GM12878 (cell line): ENCODE results near the gene CLMP. TPM values are rescaled to one million over a fixed set of nuclear protein-coding genes. Genes with fewer than 3 reads are reported as not detected.

ENCODE experiments used
- ATAC-seq: fragments of 200-7000 bp; cut with Tn5 transposase; 3 replicates; pipeline ENCODE4 v1.9.1; 2020; ENCODE audit warnings: mild to moderate bottlenecking, moderate library complexity
- BruUV-seq: library from RNA; stranded (reverse); fragments of 400-500 nt; replicated peaks from 2 replicates; lab custom pipeline; 2021; lab: Mats Ljungman, UMichigan
- CTCF ChIA-PET: fragments of 300-600 bp; sonication (Branson Sonifier 250); formaldehyde crosslinking; extraction: SDS; loops from one replicate; lab custom pipeline; 2021; ENCODE audit warnings: inconsistent platforms; lab: Yijun Ruan, JAX
- POLR2A ChIA-PET: fragments of 350-600 bp; formaldehyde crosslinking; extraction: SDS; loops from one replicate; lab custom pipeline; 2021; ENCODE audit warnings: inconsistent platforms; lab: Charles Lee
- RAD21 ChIA-PET: fragments of 300-600 bp; sonication (Branson Sonifier 250); formaldehyde crosslinking; loops from one replicate; lab custom pipeline; 2023; ENCODE audit warnings: antibody characterized with exemption; ENCODE audit not compliant: unreplicated experiment; lab: Charles Lee
- SMC1A ChIA-PET: fragments of 300-600 bp; sonication (Branson Sonifier 250); formaldehyde crosslinking; loops from one replicate; lab custom pipeline; 2023; ENCODE audit not compliant: unreplicated experiment, uncharacterized antibody; lab: Charles Lee
- DNase-seq: peaks from one replicate; pipeline ENCODE4 v3.0.0-alpha.2; 2011; ENCODE audit warnings: low read depth, low spot score
- FAIRE-seq: peaks from 3 replicates; lab custom pipeline; 2011; peaks lifted over from hg19 to GRCh38; lab: Jason Lieb, UNC
- H2AFZ ChIP-seq: 2 replicates; pipeline ENCODE4 v1.6.0; 2011; ENCODE audit warnings: low read depth, low read length, control low read depth; ENCODE audit not compliant: control insufficient read depth
- H3K27ac ChIP-seq: 2 replicates; pipeline ENCODE4 v1.5.1; 2011; ENCODE audit warnings: control low read depth; ENCODE audit not compliant: control insufficient read depth, insufficient read depth
- H3K27me3 ChIP-seq, 2 experiments: replicated peaks in 1 of 2; 2 replicates each; pipeline versions ENCODE4 v1.6.0 to v1.6.1; 2011; ENCODE audit warnings: low read length in 1 of 2; ENCODE audit not compliant: control insufficient read depth in 2 of 2, insufficient read depth in 2 of 2
- H3K36me3 ChIP-seq, 2 experiments: 2 replicates each; pipeline ENCODE4 v1.5.1; 2011; ENCODE audit warnings: low read length in 1 of 2; ENCODE audit not compliant: control insufficient read depth in 2 of 2, insufficient read depth in 2 of 2
- H3K4me1 ChIP-seq: 2 replicates; pipeline ENCODE4 v1.6.1; 2011; ENCODE audit warnings: mild to moderate bottlenecking, low read length, moderate library complexity, mixed read lengths; ENCODE audit not compliant: control insufficient read depth, insufficient read depth
- H3K4me2 ChIP-seq: 2 replicates; pipeline ENCODE4 v1.6.0; 2011; ENCODE audit warnings: control low read depth; ENCODE audit not compliant: control insufficient read depth, insufficient read depth
- H3K4me3 ChIP-seq: fragments of 200-600 bp; sonication (generic); 2 replicates; pipeline ENCODE4 v1.5.1; 2016
- H3K79me2 ChIP-seq: 2 replicates; pipeline ENCODE4 v1.6.0; 2011; ENCODE audit warnings: low read length; ENCODE audit not compliant: control insufficient read depth, insufficient read depth
- H3K9ac ChIP-seq: 2 replicates; pipeline ENCODE4 v1.8.0; 2011; ENCODE audit warnings: low read length, control low read depth, mixed read lengths; ENCODE audit not compliant: control insufficient read depth, insufficient read depth
- H3K9me3 ChIP-seq: replicated peaks from 3 replicates; pipeline ENCODE4 v1.5.1; 2011; ENCODE audit warnings: mild to moderate bottlenecking, low read length; ENCODE audit not compliant: control insufficient read depth, insufficient read depth
- H4K20me1 ChIP-seq: 2 replicates; pipeline ENCODE4 v1.6.0; 2011; ENCODE audit not compliant: control insufficient read depth, insufficient read depth
- NFYA ChIP-seq: IDR thresholded peaks from 2 replicates; pipeline ENCODE4 v1.6.1; 2011; ENCODE audit warnings: low read depth, mild to moderate bottlenecking, low read length, improper control_type of control experiment, borderline replicate concordance
- RB1 ChIP-seq: fragments of 450-650 bp; formaldehyde crosslinking; IDR thresholded peaks from 2 replicates; pipeline ENCODE4 v1.6.1; 2017; ENCODE audit warnings: mild to moderate bottlenecking, borderline replicate concordance
- TCF7 ChIP-seq: IDR thresholded peaks from 2 replicates; pipeline ENCODE4 v1.6.1; 2014; ENCODE audit warnings: antibody characterized with exemption, borderline replicate concordance
- ZBED1 ChIP-seq: IDR thresholded peaks from 2 replicates; pipeline ENCODE4 v1.6.1; 2016; ENCODE audit warnings: borderline replicate concordance
- ZSCAN29 ChIP-seq: fragments of 450-650 bp; IDR thresholded peaks from 2 replicates; pipeline ENCODE4 v1.6.1; 2017; ENCODE audit warnings: mild to moderate bottlenecking, moderate library complexity
- WGBS: methylation state at CpG from one replicate; pipeline ENCODE4 v1.1.6; 2016; ENCODE audit warnings: low lambda C conversion rate; ENCODE audit not compliant: insufficient replicate concordance, insufficient coverage; ENCODE audit errors: missing lambda C conversion rate; 5-methylcytosine and 5-hydroxymethylcytosine counted together
- in situ Hi-C: fragments of 300-500 bp; cut with MboI; formaldehyde crosslinking; loops from 9 replicates; pipeline ENCODE4 v1.14.3; 2018; ENCODE audit warnings: mixed read lengths
- intact Hi-C: fragments of 100-400 bp; cut with micrococcal nuclease; formaldehyde crosslinking; loops from one replicate; pipeline ENCODE4 v1.14.2; 2022; ENCODE audit not compliant: unreplicated experiment
- polyA plus RNA-seq, 11 experiments: library from polyadenylated mRNA; depleted of rRNA in 4 of 11; unstranded in 6 of 11; stranded (reverse) in 5 of 11; fragments of >200 nt; fragmentation: Nextera tagmentation in 4 of 11; fragmentation: Illumina TruSeq in 1 of 11; extraction: Ambion mirVana in 4 of 11; extraction: Trizol in 1 of 11; gene quantifications; 1 replicate in 1 of 11; 2 replicates in 10 of 11; pipeline versions ENCODE4 v1.2.1 to v1.2.3, GENCODE V29; 2011 to 2016; ENCODE audit warnings: inconsistent platforms in 2 of 11, missing spikeins in 2 of 11, low read depth in 1 of 11
- total RNA-seq, 4 experiments: library from RNA; depleted of rRNA in 3 of 4; stranded (reverse); fragments of >200 nt in 3 of 4; fragmentation: Illumina TruSeq in 1 of 4; extraction: Trizol in 1 of 4; gene quantifications; 2 replicates each; pipeline versions ENCODE4 v1.2.1 to v1.2.3, GENCODE V29; 2013 to 2021
- TF ChIP-seq, protein P1 (sequence below): IDR thresholded peaks from 2 replicates; pipeline ENCODE4 v1.6.1; 2012; ENCODE audit warnings: low read length, inconsistent platforms
- TF ChIP-seq, protein P2 (sequence below): fragments of 450-650 bp; formaldehyde crosslinking; IDR thresholded peaks from 2 replicates; pipeline ENCODE4 v1.4.0; 2020; ENCODE audit warnings: mild to moderate bottlenecking, moderate library complexity
- TF ChIP-seq, protein P3 (sequence below): fragments of 450-650 bp; formaldehyde crosslinking; IDR thresholded peaks from 2 replicates; pipeline ENCODE4 v1.4.0; 2022; ENCODE audit warnings: mild to moderate bottlenecking, moderate library complexity
- TF ChIP-seq, protein P4 (sequence below): fragments of 450-650 bp; IDR thresholded peaks from 2 replicates; pipeline ENCODE4 v1.6.1; 2017; ENCODE audit warnings: antibody characterized with exemption, mild to moderate bottlenecking, moderate library complexity
- TF ChIP-seq, protein P5 (sequence below): IDR thresholded peaks from 2 replicates; pipeline ENCODE4 v1.6.1; 2011; ENCODE audit warnings: mild to moderate bottlenecking, low read depth, low read length, moderate library complexity; ENCODE audit not compliant: insufficient replicate concordance

CLMP gene
- total and polyA plus RNA-seq, 10 of the 15 experiments (the other 5 are each of a cell fraction or from before 2014, with no cell fraction given): 0.01 to 0.71 (median 0.20) TPM; not detected in 4

DNA sequence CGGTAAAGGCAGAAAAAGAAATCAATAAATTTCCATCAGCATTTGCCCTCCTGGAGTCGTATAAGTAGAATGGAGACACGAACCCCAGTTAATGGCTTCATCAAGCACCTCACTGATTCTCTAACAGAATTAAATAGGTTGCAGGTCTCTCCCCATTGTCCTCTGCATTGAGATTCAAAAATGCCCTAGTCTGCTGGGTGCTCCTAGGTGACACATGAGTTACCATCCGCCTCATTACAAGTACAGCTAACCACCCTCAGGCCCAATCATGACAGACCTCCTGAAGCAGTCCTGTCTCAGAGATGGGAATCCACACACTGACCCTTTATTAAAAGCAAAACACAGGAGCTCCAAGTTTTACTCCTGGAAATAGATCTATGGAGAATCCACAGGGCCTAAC is 164.5 kb downstream of the CLMP start:
- ChIA-PET SMC1A (interaction anchor here (0.7 to 2.0 kb wide), 5 partner anchors 10 to 166 kb away, joined by 3 to 6 read pairs (median 4); no protein-coding TSS in a partner anchor), POLR2A (interaction anchor here (1.5 kb wide), 1 partner anchor 177 kb away, joined by 4 read pairs; no protein-coding TSS in a partner anchor), CTCF (interaction anchor here (0.8 to 6.8 kb wide), 7 partner anchors 10 to 248 kb away, joined by 3 to 55 read pairs (median 3); no protein-coding TSS in a partner anchor), RAD21 (no interaction called here)
- no TSS peak for BruUV-seq
- no peaks in the 10 kb centered on the region for H3K79me2 ChIP-seq
- H3K9ac ChIP-seq: no peak overlapping the region
- H3K27me3 ChIP-seq: no peaks in the 10 kb centered on the region
- H3K4me1 ChIP-seq: no peaks in the 10 kb centered on the region
- DNase-seq (no peak), FAIRE-seq (no peak), ATAC-seq (no peak)
- no peak overlapping the region for H3K4me3 ChIP-seq
- WGBS: 26% methylated on average over 4 of the region's 4 CpGs
- in situ Hi-C loops (no loop called here), intact Hi-C loops (no loop called here)
- H4K20me1 ChIP-seq: no peaks in the 10 kb centered on the region
- H3K27ac ChIP-seq: no peak overlapping the region
- H2AFZ ChIP-seq: no peak overlapping the region
- H3K4me2 ChIP-seq: no peak overlapping the region
- H3K36me3 ChIP-seq: no peaks in the 10 kb centered on the region
- H3K9me3 ChIP-seq: no peaks in the 10 kb centered on the region
- no peak for TF ChIP-seq ZBED1
- no peak for TF ChIP-seq RB1
- TF ChIP-seq, protein P1, sequence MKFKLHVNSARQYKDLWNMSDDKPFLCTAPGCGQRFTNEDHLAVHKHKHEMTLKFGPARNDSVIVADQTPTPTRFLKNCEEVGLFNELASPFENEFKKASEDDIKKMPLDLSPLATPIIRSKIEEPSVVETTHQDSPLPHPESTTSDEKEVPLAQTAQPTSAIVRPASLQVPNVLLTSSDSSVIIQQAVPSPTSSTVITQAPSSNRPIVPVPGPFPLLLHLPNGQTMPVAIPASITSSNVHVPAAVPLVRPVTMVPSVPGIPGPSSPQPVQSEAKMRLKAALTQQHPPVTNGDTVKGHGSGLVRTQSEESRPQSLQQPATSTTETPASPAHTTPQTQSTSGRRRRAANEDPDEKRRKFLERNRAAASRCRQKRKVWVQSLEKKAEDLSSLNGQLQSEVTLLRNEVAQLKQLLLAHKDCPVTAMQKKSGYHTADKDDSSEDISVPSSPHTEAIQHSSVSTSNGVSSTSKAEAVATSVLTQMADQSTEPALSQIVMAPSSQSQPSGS: no peak
- TF ChIP-seq, protein P2, sequence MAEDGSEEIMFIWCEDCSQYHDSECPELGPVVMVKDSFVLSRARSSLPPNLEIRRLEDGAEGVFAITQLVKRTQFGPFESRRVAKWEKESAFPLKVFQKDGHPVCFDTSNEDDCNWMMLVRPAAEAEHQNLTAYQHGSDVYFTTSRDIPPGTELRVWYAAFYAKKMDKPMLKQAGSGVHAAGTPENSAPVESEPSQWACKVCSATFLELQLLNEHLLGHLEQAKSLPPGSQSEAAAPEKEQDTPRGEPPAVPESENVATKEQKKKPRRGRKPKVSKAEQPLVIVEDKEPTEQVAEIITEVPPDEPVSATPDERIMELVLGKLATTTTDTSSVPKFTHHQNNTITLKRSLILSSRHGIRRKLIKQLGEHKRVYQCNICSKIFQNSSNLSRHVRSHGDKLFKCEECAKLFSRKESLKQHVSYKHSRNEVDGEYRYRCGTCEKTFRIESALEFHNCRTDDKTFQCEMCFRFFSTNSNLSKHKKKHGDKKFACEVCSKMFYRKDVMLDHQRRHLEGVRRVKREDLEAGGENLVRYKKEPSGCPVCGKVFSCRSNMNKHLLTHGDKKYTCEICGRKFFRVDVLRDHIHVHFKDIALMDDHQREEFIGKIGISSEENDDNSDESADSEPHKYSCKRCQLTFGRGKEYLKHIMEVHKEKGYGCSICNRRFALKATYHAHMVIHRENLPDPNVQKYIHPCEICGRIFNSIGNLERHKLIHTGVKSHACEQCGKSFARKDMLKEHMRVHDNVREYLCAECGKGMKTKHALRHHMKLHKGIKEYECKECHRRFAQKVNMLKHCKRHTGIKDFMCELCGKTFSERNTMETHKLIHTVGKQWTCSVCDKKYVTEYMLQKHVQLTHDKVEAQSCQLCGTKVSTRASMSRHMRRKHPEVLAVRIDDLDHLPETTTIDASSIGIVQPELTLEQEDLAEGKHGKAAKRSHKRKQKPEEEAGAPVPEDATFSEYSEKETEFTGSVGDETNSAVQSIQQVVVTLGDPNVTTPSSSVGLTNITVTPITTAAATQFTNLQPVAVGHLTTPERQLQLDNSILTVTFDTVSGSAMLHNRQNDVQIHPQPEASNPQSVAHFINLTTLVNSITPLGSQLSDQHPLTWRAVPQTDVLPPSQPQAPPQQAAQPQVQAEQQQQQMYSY (CRISPR knock-in tag): no peak
- no peak for TF ChIP-seq NFYA
- no peak for TF ChIP-seq ZSCAN29
- no peak for TF ChIP-seq TCF7
- TF ChIP-seq, protein P3, sequence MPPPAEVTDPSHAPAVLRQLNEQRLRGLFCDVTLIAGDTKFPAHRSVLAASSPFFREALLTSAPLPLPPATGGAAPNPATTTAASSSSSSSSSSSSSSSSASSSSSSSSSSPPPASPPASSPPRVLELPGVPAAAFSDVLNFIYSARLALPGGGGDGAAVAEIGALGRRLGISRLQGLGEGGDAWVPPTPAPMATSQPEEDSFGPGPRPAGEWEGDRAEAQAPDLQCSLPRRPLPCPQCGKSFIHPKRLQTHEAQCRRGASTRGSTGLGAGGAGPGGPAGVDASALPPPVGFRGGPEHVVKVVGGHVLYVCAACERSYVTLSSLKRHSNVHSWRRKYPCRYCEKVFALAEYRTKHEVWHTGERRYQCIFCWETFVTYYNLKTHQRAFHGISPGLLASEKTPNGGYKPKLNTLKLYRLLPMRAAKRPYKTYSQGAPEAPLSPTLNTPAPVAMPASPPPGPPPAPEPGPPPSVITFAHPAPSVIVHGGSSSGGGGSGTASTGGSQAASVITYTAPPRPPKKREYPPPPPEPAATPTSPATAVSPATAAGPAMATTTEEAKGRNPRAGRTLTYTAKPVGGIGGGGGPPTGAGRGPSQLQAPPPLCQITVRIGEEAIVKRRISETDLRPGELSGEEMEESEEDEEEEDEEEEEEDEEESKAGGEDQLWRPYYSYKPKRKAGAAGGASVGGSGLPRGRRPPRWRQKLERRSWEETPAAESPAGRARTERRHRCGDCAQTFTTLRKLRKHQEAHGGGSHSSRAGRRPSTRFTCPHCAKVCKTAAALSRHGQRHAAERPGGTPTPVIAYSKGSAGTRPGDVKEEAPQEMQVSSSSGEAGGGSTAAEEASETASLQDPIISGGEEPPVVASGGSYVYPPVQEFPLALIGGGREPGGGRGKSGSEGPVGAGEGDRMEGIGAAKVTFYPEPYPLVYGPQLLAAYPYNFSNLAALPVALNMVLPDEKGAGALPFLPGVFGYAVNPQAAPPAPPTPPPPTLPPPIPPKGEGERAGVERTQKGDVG (CRISPR knock-in tag): no peak
- TF ChIP-seq, protein P4, sequence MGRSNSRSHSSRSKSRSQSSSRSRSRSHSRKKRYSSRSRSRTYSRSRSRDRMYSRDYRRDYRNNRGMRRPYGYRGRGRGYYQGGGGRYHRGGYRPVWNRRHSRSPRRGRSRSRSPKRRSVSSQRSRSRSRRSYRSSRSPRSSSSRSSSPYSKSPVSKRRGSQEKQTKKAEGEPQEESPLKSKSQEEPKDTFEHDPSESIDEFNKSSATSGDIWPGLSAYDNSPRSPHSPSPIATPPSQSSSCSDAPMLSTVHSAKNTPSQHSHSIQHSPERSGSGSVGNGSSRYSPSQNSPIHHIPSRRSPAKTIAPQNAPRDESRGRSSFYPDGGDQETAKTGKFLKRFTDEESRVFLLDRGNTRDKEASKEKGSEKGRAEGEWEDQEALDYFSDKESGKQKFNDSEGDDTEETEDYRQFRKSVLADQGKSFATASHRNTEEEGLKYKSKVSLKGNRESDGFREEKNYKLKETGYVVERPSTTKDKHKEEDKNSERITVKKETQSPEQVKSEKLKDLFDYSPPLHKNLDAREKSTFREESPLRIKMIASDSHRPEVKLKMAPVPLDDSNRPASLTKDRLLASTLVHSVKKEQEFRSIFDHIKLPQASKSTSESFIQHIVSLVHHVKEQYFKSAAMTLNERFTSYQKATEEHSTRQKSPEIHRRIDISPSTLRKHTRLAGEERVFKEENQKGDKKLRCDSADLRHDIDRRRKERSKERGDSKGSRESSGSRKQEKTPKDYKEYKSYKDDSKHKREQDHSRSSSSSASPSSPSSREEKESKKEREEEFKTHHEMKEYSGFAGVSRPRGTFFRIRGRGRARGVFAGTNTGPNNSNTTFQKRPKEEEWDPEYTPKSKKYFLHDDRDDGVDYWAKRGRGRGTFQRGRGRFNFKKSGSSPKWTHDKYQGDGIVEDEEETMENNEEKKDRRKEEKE: no peak
- TF ChIP-seq, protein P5, sequence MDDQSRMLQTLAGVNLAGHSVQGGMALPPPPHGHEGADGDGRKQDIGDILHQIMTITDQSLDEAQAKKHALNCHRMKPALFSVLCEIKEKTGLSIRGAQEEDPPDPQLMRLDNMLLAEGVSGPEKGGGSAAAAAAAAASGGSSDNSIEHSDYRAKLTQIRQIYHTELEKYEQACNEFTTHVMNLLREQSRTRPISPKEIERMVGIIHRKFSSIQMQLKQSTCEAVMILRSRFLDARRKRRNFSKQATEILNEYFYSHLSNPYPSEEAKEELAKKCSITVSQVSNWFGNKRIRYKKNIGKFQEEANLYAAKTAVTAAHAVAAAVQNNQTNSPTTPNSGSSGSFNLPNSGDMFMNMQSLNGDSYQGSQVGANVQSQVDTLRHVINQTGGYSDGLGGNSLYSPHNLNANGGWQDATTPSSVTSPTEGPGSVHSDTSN: no peak
